Measurements from ENCODE around the gene SNAP29.
"Not testable (repeated sequence)": the region's sequence is repeated elsewhere in the genome, so short reads cannot be mapped to it uniquely, and the experiment has no call there.

The SNAP29 gene

GRCh38 chr22:20927940-20928572 is 69.2 kb downstream of the SNAP29 start:
- in situ Hi-C loops (cut with MboI; ENCODE audit: low sequenced_read_pairs) = no loop called here

GRCh38 chr22:20928573-20928967 is 69.8 kb downstream of the SNAP29 start:
- in situ Hi-C loops (cut with MboI; ENCODE audit: low sequenced_read_pairs) = no loop called here

GRCh38 chr22:20930004-20930403 is 71.2 kb downstream of the SNAP29 start:
- in situ Hi-C loops (cut with MboI; ENCODE audit: low sequenced_read_pairs) = no loop called here

GRCh38 chr22:20930435-20930834 is 71.6 kb downstream of the SNAP29 start:
- in situ Hi-C loops (cut with MboI; ENCODE audit: low sequenced_read_pairs) = not testable (repeated sequence)

- in situ Hi-C loops (cut with MboI; ENCODE audit: low sequenced_read_pairs) = no loop called here
Observed at GRCh38 chr22:20931126-20931654, 72.4 kb downstream of the SNAP29 start.

GRCh38 chr22:20933910-20934309 is 75.1 kb downstream of the SNAP29 start:
- in situ Hi-C loops (cut with MboI; ENCODE audit: low sequenced_read_pairs) = no loop called here

- in situ Hi-C loops (cut with MboI; ENCODE audit: low sequenced_read_pairs) = not testable (repeated sequence)
Observed at GRCh38 chr22:20935049-20935448, 76.2 kb downstream of the SNAP29 start.

- in situ Hi-C loops (cut with MboI; ENCODE audit: low sequenced_read_pairs) = not testable (repeated sequence)
Observed at GRCh38 chr22:20935780-20936539, 77.2 kb downstream of the SNAP29 start.

- in situ Hi-C loops (cut with MboI; ENCODE audit: low sequenced_read_pairs) = no loop called here
Observed at GRCh38 chr22:20937031-20937793, 78.4 kb downstream of the SNAP29 start.

GRCh38 chr22:20937794-20938671 is 79.2 kb downstream of the SNAP29 start:
- in situ Hi-C loops (cut with MboI; ENCODE audit: low sequenced_read_pairs) = no loop called here

GRCh38 chr22:20939457-20940185 is 80.8 kb downstream of the SNAP29 start:
- in situ Hi-C loops (cut with MboI; ENCODE audit: low sequenced_read_pairs) = not testable (repeated sequence)

GRCh38 chr22:20940186-20940651 is 81.4 kb downstream of the SNAP29 start:
- in situ Hi-C loops (cut with MboI; ENCODE audit: low sequenced_read_pairs) = no loop called here

Data from hTERT RPE-1 (cell line).